Measurements from ENCODE around the gene IL15RA.
"Not testable (repeated sequence)": the region's sequence is repeated elsewhere in the genome, so short reads cannot be mapped to it uniquely, and the experiment has no call there.

The IL15RA gene

GRCh38 chr10:5951721-5952407 is 25.5 kb downstream of the IL15RA start:
- no peak for DNase-seq (ENCODE audit: low read depth in 2 of 3, low spot score in 2 of 3)

- DNase-seq (ENCODE audit: low read depth in 2 of 3, low spot score in 2 of 3) = no peak
These were observed 26.1 kb downstream of the IL15RA start for GRCh38 chr10:5951167-5951711.

GRCh38 chr10:5949009-5949759 is 28.2 kb downstream of the IL15RA start:
- peak in 1 of 3 experiments; percentile 6 for DNase-seq (ENCODE audit: low read depth in 2 of 3, low spot score in 2 of 3)

- no peak for DNase-seq (ENCODE audit: low read depth in 2 of 3, low spot score in 2 of 3)
These were observed 29.1 kb downstream of the IL15RA start for GRCh38 chr10:5948208-5948585.

GRCh38 chr10:5947471-5948207 is 29.7 kb downstream of the IL15RA start:
- DNase-seq (ENCODE audit: low read depth in 2 of 3, low spot score in 2 of 3) = no peak

- no peak for DNase-seq (ENCODE audit: low read depth in 2 of 3, low spot score in 2 of 3)
These were observed 30.6 kb downstream of the IL15RA start for GRCh38 chr10:5946786-5947185.

GRCh38 chr10:5946419-5946775 is 30.9 kb downstream of the IL15RA start:
- not testable (repeated sequence) for DNase-seq (ENCODE audit: low read depth in 2 of 3, low spot score in 2 of 3)

GRCh38 chr10:5945561-5946418 is 31.6 kb downstream of the IL15RA start:
- DNase-seq (ENCODE audit: low read depth in 2 of 3, low spot score in 2 of 3) = no peak

- DNase-seq (ENCODE audit: low read depth in 2 of 3, low spot score in 2 of 3) = no peak
These were observed 32.2 kb downstream of the IL15RA start for GRCh38 chr10:5945190-5945509.

- no peak for DNase-seq (ENCODE audit: low read depth in 2 of 3, low spot score in 2 of 3)
These were observed 32.8 kb downstream of the IL15RA start for GRCh38 chr10:5944389-5945189.

GRCh38 chr10:5943536-5943935 is 33.8 kb downstream of the IL15RA start:
- no peak for DNase-seq (ENCODE audit: low read depth in 2 of 3, low spot score in 2 of 3)

GRCh38 chr10:5942474-5942873 is 34.9 kb downstream of the IL15RA start:
- no peak for DNase-seq (ENCODE audit: low read depth in 2 of 3, low spot score in 2 of 3)

GRCh38 chr10:5942001-5942400 is 35.3 kb downstream of the IL15RA start:
- no peak for DNase-seq (ENCODE audit: low read depth in 2 of 3, low spot score in 2 of 3)

- DNase-seq (ENCODE audit: low read depth in 2 of 3, low spot score in 2 of 3) = no peak
These were observed 35.8 kb downstream of the IL15RA start for GRCh38 chr10:5941579-5941978.

GRCh38 chr10:5940807-5941218 is 36.5 kb downstream of the IL15RA start:
- DNase-seq (ENCODE audit: low read depth in 2 of 3, low spot score in 2 of 3) = no peak

- no peak for DNase-seq (ENCODE audit: low read depth in 2 of 3, low spot score in 2 of 3)
These were observed 39.1 kb downstream of the IL15RA start for GRCh38 chr10:5938291-5938690.

GRCh38 chr10:5937016-5937415 is 40.3 kb downstream of the IL15RA start:
- no peak for DNase-seq (ENCODE audit: low read depth in 2 of 3, low spot score in 2 of 3)

- DNase-seq (ENCODE audit: low read depth in 2 of 3, low spot score in 2 of 3) = no peak
These were observed 41.7 kb downstream of the IL15RA start for GRCh38 chr10:5935628-5936027.

GRCh38 chr10:5933909-5934546 is 43.3 kb downstream of the IL15RA start:
- DNase-seq (ENCODE audit: low read depth in 2 of 3, low spot score in 2 of 3) = no peak

- no peak for DNase-seq (ENCODE audit: low read depth in 2 of 3, low spot score in 2 of 3)
These were observed 45.0 kb downstream of the IL15RA start for GRCh38 chr10:5932345-5932744.

Data from activated CD8-positive, alpha-beta memory T cell treated with anti-CD3 and anti-CD28 coated beads for 48 hours (primary cell).